Measurements from ENCODE around the gene ZBTB7C.

ZBTB7C gene

DNA sequence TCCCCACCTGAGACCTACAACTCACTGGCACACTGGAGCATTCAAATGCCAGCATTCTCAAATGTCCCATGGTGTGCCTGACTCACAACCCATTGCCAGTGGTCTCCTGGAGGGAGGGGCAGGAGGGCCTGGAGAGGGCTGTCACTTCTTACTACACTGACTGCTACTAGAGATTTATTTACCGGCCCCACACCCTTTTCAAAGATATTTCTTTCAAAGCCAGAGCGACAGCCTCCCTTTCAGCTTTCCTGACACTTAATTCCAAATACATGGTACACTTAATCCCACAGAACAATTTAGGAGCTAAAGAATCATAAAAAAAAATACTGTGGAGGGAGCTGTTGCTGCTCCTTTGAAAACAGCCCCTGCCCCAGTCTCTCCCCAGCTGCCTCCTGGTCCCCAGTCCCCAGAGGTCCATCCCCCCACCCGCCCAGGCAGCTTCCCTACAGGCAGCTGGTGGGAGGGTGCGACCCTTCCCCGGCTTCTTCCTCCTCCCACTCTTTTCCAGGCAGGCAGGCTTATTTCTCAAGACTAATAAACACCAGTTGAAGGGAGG is 349.6 kb downstream of the ZBTB7C start:
- CTCF ChIA-PET, result interaction anchor here (0.6 kb wide), 1 partner anchor 22 kb away, joined by 3 read pairs; no protein-coding TSS in a partner anchor
- no peak for DNase-seq (ENCODE audit: extremely low spot score)
- TF ChIP-seq ARNT (IDR thresholded peaks at IDR 0.05), result no peak
- no peak for TF ChIP-seq L3MBTL2 (conservative IDR thresholded peaks at IDR 0.05)
- no peak for TF ChIP-seq FOXA1 (IDR thresholded peaks at IDR 0.05)
- no peak for TF ChIP-seq ZNF384 (IDR thresholded peaks at IDR 0.05)
- TF ChIP-seq CTBP1 (IDR thresholded peaks at IDR 0.05; ENCODE audit: borderline replicate concordance), result no peak
- no peak for TF ChIP-seq SUZ12 (IDR thresholded peaks at IDR 0.05)
- TF ChIP-seq TARDBP (IDR thresholded peaks at IDR 0.05), result no peak
- no peak for TF ChIP-seq HDGF (IDR thresholded peaks at IDR 0.05; ENCODE audit: borderline replicate concordance)
- TF ChIP-seq FOXM1 (IDR thresholded peaks at IDR 0.05; ENCODE audit: borderline replicate concordance), result no peak
- TF ChIP-seq SP1 (IDR thresholded peaks at IDR 0.05), result no peak
- no peak for TF ChIP-seq LEF1 (IDR thresholded peaks at IDR 0.05; ENCODE audit: borderline replicate concordance)
- TF ChIP-seq FOXK2 (IDR thresholded peaks at IDR 0.05), result no peak
- no peak for TF ChIP-seq NFRKB (IDR thresholded peaks at IDR 0.05)
- TF ChIP-seq ELF4 (IDR thresholded peaks at IDR 0.05), result no peak
- no peak for TF ChIP-seq BHLHE40 (IDR thresholded peaks at IDR 0.05; ENCODE audit: borderline replicate concordance)
- TF ChIP-seq PKNOX1 (IDR thresholded peaks at IDR 0.05), result no peak
- POLR2A ChIA-PET, result no interaction called here

DNA sequence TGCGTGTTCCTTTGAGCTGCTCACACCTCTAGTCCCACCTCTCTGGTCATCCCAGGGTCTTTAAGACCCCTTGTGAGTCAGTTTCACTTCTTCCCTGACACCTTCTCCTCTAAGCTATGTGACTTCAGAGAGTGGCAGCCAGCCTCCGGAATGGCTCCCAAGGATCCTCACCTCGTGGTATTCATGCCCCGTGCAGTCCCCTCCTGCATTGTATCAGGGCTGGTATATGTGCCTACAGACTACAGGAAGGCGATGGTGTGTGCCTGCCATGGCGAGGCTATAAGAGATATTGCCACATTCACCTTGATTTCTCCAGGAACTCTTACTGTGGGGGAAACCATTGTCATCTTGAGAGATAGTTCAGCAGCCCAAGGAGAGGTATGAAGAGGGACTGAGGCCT is 350.7 kb downstream of the ZBTB7C start:
- POLR2A ChIA-PET, result no interaction called here
- no peak for DNase-seq (ENCODE audit: extremely low spot score)
- no peak for TF ChIP-seq ARNT (IDR thresholded peaks at IDR 0.05)
- CTCF ChIA-PET, result no interaction called here

- no peak for DNase-seq (ENCODE audit: extremely low spot score)
- CTCF ChIA-PET, result no interaction called here
- POLR2A ChIA-PET, result no interaction called here
- TF ChIP-seq LEF1 (IDR thresholded peaks at IDR 0.05; ENCODE audit: borderline replicate concordance), result no peak
- TF ChIP-seq L3MBTL2 (conservative IDR thresholded peaks at IDR 0.05), result no peak
- TF ChIP-seq NFRKB (IDR thresholded peaks at IDR 0.05), result no peak
- TF ChIP-seq ELF4 (IDR thresholded peaks at IDR 0.05), result no peak
These were observed 352.2 kb downstream of the ZBTB7C start for GRCh38 chr18:48057018-48057417.

- CTCF ChIA-PET, result interaction anchor here (0.7 kb wide), 1 partner anchor 8 kb away, joined by 3 read pairs; no protein-coding TSS in a partner anchor
- DNase-seq (ENCODE audit: extremely low spot score), result no peak
- POLR2A ChIA-PET, result no interaction called here
- TF ChIP-seq L3MBTL2 (conservative IDR thresholded peaks at IDR 0.05) (no peak), FOXA1 (IDR thresholded peaks at IDR 0.05) (no peak), HDGF (IDR thresholded peaks at IDR 0.05; ENCODE audit: borderline replicate concordance) (no peak), NFRKB (IDR thresholded peaks at IDR 0.05) (no peak), SP1 (IDR thresholded peaks at IDR 0.05) (no peak), TARDBP (IDR thresholded peaks at IDR 0.05) (no peak), FOXK2 (IDR thresholded peaks at IDR 0.05) (no peak), SUZ12 (IDR thresholded peaks at IDR 0.05) (no peak), PKNOX1 (IDR thresholded peaks at IDR 0.05) (no peak), ZNF384 (IDR thresholded peaks at IDR 0.05) (no peak), CTBP1 (IDR thresholded peaks at IDR 0.05; ENCODE audit: borderline replicate concordance) (no peak), BHLHE40 (IDR thresholded peaks at IDR 0.05; ENCODE audit: borderline replicate concordance) (no peak), ARNT (IDR thresholded peaks at IDR 0.05) (no peak), FOXM1 (IDR thresholded peaks at IDR 0.05; ENCODE audit: borderline replicate concordance) (no peak)
These were observed 353.8 kb downstream of the ZBTB7C start for GRCh38 chr18:48055351-48055750.

GRCh38 chr18:48053881-48054816 is 355.0 kb downstream of the ZBTB7C start:
- DNase-seq (ENCODE audit: extremely low spot score), result no peak
- CTCF ChIA-PET, result no interaction called here
- POLR2A ChIA-PET, result no interaction called here
- TF ChIP-seq LEF1 (IDR thresholded peaks at IDR 0.05; ENCODE audit: borderline replicate concordance), result no peak
- no peak for TF ChIP-seq PKNOX1 (IDR thresholded peaks at IDR 0.05)
- no peak for TF ChIP-seq TARDBP (IDR thresholded peaks at IDR 0.05)
- TF ChIP-seq CTBP1 (IDR thresholded peaks at IDR 0.05; ENCODE audit: borderline replicate concordance), result no peak
- TF ChIP-seq ELF4 (IDR thresholded peaks at IDR 0.05), result no peak
- no peak for TF ChIP-seq HDGF (IDR thresholded peaks at IDR 0.05; ENCODE audit: borderline replicate concordance)
- no peak for TF ChIP-seq SUZ12 (IDR thresholded peaks at IDR 0.05)
- no peak for TF ChIP-seq SP1 (IDR thresholded peaks at IDR 0.05)
- no peak for TF ChIP-seq FOXA1 (IDR thresholded peaks at IDR 0.05)
- no peak for TF ChIP-seq BHLHE40 (IDR thresholded peaks at IDR 0.05; ENCODE audit: borderline replicate concordance)
- no peak for TF ChIP-seq ZNF384 (IDR thresholded peaks at IDR 0.05)
- TF ChIP-seq FOXM1 (IDR thresholded peaks at IDR 0.05; ENCODE audit: borderline replicate concordance), result no peak
- no peak for TF ChIP-seq FOXK2 (IDR thresholded peaks at IDR 0.05)
- no peak for TF ChIP-seq ARNT (IDR thresholded peaks at IDR 0.05)
- TF ChIP-seq NFRKB (IDR thresholded peaks at IDR 0.05), result no peak
- no peak for TF ChIP-seq L3MBTL2 (conservative IDR thresholded peaks at IDR 0.05)

DNA sequence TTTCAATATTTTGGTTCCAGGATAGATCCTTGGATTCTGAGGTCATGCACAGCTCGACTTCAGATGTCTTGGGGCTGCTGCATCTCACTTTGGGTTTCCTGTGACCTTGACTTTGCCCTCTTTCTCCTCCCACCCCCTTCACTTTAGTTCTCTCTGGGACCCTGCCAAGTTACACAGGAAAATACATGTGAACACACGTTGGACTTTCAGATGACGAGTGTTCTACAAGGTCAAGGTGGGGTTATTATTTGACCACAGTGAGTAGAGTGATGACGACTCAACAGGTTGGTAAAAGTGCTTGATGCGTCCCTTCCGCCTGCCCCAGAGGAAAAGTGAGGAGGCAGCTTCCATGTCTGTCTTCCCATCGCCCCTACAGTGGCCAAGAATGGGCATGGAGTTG is 356.3 kb downstream of the ZBTB7C start:
- TF ChIP-seq ARNT (IDR thresholded peaks at IDR 0.05) (no peak), SP1 (IDR thresholded peaks at IDR 0.05) (no peak), SUZ12 (IDR thresholded peaks at IDR 0.05) (no peak), LEF1 (IDR thresholded peaks at IDR 0.05; ENCODE audit: borderline replicate concordance) (no peak), FOXA1 (IDR thresholded peaks at IDR 0.05) (no peak), BHLHE40 (IDR thresholded peaks at IDR 0.05; ENCODE audit: borderline replicate concordance) (no peak), ZNF384 (IDR thresholded peaks at IDR 0.05) (no peak), FOXM1 (IDR thresholded peaks at IDR 0.05; ENCODE audit: borderline replicate concordance) (no peak), HDGF (IDR thresholded peaks at IDR 0.05; ENCODE audit: borderline replicate concordance) (no peak), ELF4 (IDR thresholded peaks at IDR 0.05) (no peak), CTBP1 (IDR thresholded peaks at IDR 0.05; ENCODE audit: borderline replicate concordance) (no peak), L3MBTL2 (conservative IDR thresholded peaks at IDR 0.05) (no peak), TARDBP (IDR thresholded peaks at IDR 0.05) (no peak)
- CTCF ChIA-PET, result no interaction called here
- no peak for DNase-seq (ENCODE audit: extremely low spot score)
- POLR2A ChIA-PET, result no interaction called here
